ENCODE data around the gene AGBL5. TPM values are rescaled to one million over a fixed set of nuclear protein-coding genes. Genes with fewer than 3 reads are reported as not detected.

Gene AGBL5
- total and polyA plus RNA-seq, 9 of the 15 experiments (the other 6 are each of a cell fraction or from before 2014, with no cell fraction given) = 3.3 to 52.7 (median 26.2) TPM

DNA sequence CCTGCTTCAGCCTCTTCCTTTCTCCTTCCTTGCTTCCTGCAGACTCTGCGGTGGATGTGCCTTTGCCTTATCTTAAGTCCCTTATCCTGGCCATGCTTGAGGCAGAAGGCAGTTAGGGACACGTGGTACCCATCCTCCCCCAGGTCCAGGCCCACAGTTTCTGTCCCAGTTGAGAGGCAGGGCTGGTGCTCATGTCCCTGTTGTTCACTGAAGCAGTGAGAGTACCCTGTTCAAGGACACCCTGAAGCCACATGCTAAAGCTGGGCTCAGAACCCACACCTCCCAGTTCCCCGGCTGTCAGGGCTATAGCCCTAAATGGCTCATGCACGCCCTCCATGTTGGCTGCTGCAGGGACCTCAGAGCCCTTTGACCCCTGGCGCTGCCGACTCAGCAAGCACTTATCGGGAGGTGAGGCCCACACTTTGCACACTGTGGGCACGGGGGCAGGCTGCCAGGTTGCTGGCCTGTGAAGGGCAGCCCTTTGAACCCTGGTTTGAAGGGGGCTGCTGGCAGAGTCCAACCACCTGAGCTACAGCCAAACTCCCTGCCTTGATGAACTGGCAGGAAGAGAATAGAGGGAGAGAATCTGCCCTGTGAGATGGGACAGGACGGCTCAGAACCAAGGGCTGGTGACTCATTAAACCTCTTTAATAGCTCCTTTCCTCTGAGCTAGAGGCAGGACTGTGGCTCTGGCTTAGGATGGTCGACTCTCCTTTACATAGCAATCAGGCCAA is 41.4 kb downstream of the AGBL5 start (continued):
- TF ChIP-seq ZNF197 (CRISPR knock-in tag; IDR thresholded peaks at IDR 0.05; ENCODE audit: low read depth) (peak; percentile 66; the same call in 1 of the 2 replicates), RBM39 (optimal IDR thresholded peaks at IDR 0.05; ENCODE audit: low read depth, low read length) (no peak), EGR1 (conservative IDR thresholded peaks at IDR 0.05) (no peak; the same call in 1 of the 2 replicates), SMAD4 (CRISPR knock-in tag; conservative IDR thresholded peaks at IDR 0.05) (peak; percentile 91), ZNF584 (CRISPR knock-in tag; IDR thresholded peaks at IDR 0.05; ENCODE audit: low read depth) (peak; percentile 78; the same call in 1 of the 2 replicates), FOSL1 (tag; conservative IDR thresholded peaks at IDR 0.05) (peak; percentile 69), JUND (IDR thresholded peaks at IDR 0.05; ENCODE audit: borderline replicate concordance, low read depth, low read length) (peak; percentile 36; the same call in 1 of the 2 replicates), JUND (tag; IDR thresholded peaks at IDR 0.05; ENCODE audit: borderline replicate concordance, low read depth, low read length) (no peak; the same call in 2 of the 3 replicates), KLF1 (tag; IDR thresholded peaks at IDR 0.05) (0 out of 2 replicates have a peak, but pooled peaks have one; percentile 14), KLF6 (CRISPR knock-in tag; IDR thresholded peaks at IDR 0.05; ENCODE audit: borderline replicate concordance) (peak; percentile 46), NR2C2 (CRISPR knock-in tag; IDR thresholded peaks at IDR 0.05) (peak; percentile 85), NR2C2 (tag; IDR thresholded peaks at IDR 0.05) (peak; percentile 85), KDM1A (IDR thresholded peaks at IDR 0.05) (peak; percentile 9 to 22; a peak in 1 of 4 replicates), RNF2 (IDR thresholded peaks at IDR 0.05) (peak; percentile 95), ZNF57 (CRISPR knock-in tag; IDR thresholded peaks at IDR 0.05) (no peak), ZNF583 (CRISPR knock-in tag; IDR thresholded peaks at IDR 0.05) (peak; percentile 86; the same call in 1 of the 2 replicates), LEF1 (IDR thresholded peaks at IDR 0.05) (peak; percentile 75), BRF1 (IDR thresholded peaks at IDR 0.05; ENCODE audit: borderline replicate concordance, extremely low read depth, insufficient read length) (no peak), ZNF311 (CRISPR knock-in tag; IDR thresholded peaks at IDR 0.05) (peak; percentile 78; the same call in 1 of the 2 replicates), GTF2F1 (IDR thresholded peaks at IDR 0.05; ENCODE audit: low read depth, low read length) (no peak)
- TF ChIP-seq, protein P1, sequence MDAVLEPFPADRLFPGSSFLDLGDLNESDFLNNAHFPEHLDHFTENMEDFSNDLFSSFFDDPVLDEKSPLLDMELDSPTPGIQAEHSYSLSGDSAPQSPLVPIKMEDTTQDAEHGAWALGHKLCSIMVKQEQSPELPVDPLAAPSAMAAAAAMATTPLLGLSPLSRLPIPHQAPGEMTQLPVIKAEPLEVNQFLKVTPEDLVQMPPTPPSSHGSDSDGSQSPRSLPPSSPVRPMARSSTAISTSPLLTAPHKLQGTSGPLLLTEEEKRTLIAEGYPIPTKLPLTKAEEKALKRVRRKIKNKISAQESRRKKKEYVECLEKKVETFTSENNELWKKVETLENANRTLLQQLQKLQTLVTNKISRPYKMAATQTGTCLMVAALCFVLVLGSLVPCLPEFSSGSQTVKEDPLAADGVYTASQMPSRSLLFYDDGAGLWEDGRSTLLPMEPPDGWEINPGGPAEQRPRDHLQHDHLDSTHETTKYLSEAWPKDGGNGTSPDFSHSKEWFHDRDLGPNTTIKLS (IDR thresholded peaks at IDR 0.05; ENCODE audit: borderline replicate concordance, low read depth) = peak; percentile 72
- TF ChIP-seq, protein P2, sequence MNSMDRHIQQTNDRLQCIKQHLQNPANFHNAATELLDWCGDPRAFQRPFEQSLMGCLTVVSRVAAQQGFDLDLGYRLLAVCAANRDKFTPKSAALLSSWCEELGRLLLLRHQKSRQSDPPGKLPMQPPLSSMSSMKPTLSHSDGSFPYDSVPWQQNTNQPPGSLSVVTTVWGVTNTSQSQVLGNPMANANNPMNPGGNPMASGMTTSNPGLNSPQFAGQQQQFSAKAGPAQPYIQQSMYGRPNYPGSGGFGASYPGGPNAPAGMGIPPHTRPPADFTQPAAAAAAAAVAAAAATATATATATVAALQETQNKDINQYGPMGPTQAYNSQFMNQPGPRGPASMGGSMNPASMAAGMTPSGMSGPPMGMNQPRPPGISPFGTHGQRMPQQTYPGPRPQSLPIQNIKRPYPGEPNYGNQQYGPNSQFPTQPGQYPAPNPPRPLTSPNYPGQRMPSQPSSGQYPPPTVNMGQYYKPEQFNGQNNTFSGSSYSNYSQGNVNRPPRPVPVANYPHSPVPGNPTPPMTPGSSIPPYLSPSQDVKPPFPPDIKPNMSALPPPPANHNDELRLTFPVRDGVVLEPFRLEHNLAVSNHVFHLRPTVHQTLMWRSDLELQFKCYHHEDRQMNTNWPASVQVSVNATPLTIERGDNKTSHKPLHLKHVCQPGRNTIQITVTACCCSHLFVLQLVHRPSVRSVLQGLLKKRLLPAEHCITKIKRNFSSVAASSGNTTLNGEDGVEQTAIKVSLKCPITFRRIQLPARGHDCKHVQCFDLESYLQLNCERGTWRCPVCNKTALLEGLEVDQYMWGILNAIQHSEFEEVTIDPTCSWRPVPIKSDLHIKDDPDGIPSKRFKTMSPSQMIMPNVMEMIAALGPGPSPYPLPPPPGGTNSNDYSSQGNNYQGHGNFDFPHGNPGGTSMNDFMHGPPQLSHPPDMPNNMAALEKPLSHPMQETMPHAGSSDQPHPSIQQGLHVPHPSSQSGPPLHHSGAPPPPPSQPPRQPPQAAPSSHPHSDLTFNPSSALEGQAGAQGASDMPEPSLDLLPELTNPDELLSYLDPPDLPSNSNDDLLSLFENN (IDR thresholded peaks at IDR 0.05; ENCODE audit: low read depth in 2 of 2, low read length in 2 of 2) = no peak
- TF ChIP-seq, protein P3, sequence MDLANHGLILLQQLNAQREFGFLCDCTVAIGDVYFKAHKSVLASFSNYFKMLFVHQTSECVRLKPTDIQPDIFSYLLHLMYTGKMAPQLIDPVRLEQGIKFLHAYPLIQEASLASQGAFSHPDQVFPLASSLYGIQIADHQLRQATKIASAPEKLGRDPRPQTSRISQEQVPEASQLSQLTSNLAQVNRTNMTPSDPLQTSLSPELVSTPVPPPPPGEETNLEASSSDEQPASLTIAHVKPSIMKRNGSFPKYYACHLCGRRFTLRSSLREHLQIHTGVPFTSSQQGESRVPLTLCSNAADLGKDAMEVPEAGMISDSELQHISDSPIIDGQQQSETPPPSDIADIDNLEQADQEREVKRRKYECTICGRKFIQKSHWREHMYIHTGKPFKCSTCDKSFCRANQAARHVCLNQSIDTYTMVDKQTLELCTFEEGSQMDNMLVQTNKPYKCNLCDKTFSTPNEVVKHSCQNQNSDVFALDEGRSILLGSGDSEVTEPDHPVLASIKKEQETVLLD (IDR thresholded peaks at IDR 0.05) = peak; percentile 29; the same call in 1 of the 2 replicates
